HEK293 (cell line): ENCODE results near the gene PDGFA.

Source experiments
- CTCF ChIA-PET: fragments of 350-600 bp; formaldehyde crosslinking; extraction: SDS; loops from one replicate; lab custom pipeline; 2021; ENCODE audit warnings: antibody characterized with exemption; lab: Yijun Ruan, JAX
- POLR2A ChIA-PET: fragments of 300-600 bp; formaldehyde crosslinking; extraction: SDS; loops from one replicate; lab custom pipeline; 2020; ENCODE audit warnings: antibody characterized with exemption, inconsistent platforms; lab: Yijun Ruan, JAX
- H3K27ac ChIP-seq: fragments of 200-500 bp; sonication (Bioruptor generic); 2 replicates; pipeline ENCODE4 v1.5.1; 2014; ENCODE audit warnings: low read depth, low read length, control low read depth, inconsistent platforms; ENCODE audit errors: extremely low read depth
- H3K36me3 ChIP-seq, 2 experiments: fragments of 200-500 bp in 1 of 2; sonication (Bioruptor generic) in 1 of 2; 1 replicate in 1 of 2; 2 replicates in 1 of 2; pipeline ENCODE4 v1.5.1; 2014 to 2017; ENCODE audit warnings: inconsistent platforms in 2 of 2, low read length in 2 of 2; ENCODE audit not compliant: control insufficient read depth in 2 of 2, insufficient read depth in 1 of 2
- H3K4me1 ChIP-seq: fragments of 200-500 bp; sonication (Bioruptor generic); 2 replicates; pipeline ENCODE4 v1.5.1; 2014; ENCODE audit warnings: mild to moderate bottlenecking, low read length, inconsistent platforms; ENCODE audit not compliant: control insufficient read depth, insufficient read depth
- H3K4me3 ChIP-seq: 2 replicates; pipeline ENCODE4 v1.5.1; 2011; ENCODE audit warnings: low read depth, mild to moderate bottlenecking, control low read depth, low read length, moderate library complexity
- H3K9me3 ChIP-seq: fragments of 200-500 bp; sonication (Bioruptor generic); 2 replicates; pipeline ENCODE4 v1.5.1; 2014; ENCODE audit warnings: low read depth, low read length, inconsistent platforms; ENCODE audit not compliant: control insufficient read depth, insufficient read depth
- MYNN ChIP-seq: fragments of 450-650 bp; formaldehyde crosslinking; IDR thresholded peaks from 2 replicates; pipeline ENCODE4 v1.5.1; 2016; ENCODE audit warnings: missing biosample characterization, missing genetic modification characterization, borderline replicate concordance
- SALL2 ChIP-seq: fragments of 450-650 bp; formaldehyde crosslinking; IDR thresholded peaks from 2 replicates; pipeline ENCODE4 v1.5.0; 2017; ENCODE audit warnings: missing biosample characterization, mild to moderate bottlenecking, missing genetic modification characterization, borderline replicate concordance
- ZBTB10 ChIP-seq: fragments of 450-650 bp; formaldehyde crosslinking; IDR thresholded peaks from 2 replicates; pipeline ENCODE4 v1.5.1; 2016; ENCODE audit warnings: missing biosample characterization, missing genetic modification characterization
- ZNF138 ChIP-seq: fragments of 450-650 bp; formaldehyde crosslinking; IDR thresholded peaks from 2 replicates; pipeline ENCODE4 v1.5.1; 2016; ENCODE audit warnings: missing biosample characterization, missing genetic modification characterization, borderline replicate concordance
- ZNF214 ChIP-seq: fragments of 450-650 bp; formaldehyde crosslinking; IDR thresholded peaks from 2 replicates; pipeline ENCODE4 v1.5.1; 2017; ENCODE audit warnings: missing biosample characterization, mild to moderate bottlenecking, missing genetic modification characterization, borderline replicate concordance
- ZNF473 ChIP-seq: fragments of 450-650 bp; formaldehyde crosslinking; IDR thresholded peaks from 2 replicates; pipeline ENCODE4 v1.5.1; 2017; ENCODE audit warnings: missing biosample characterization, missing genetic modification characterization
- ZNF514 ChIP-seq: fragments of 450-650 bp; formaldehyde crosslinking; IDR thresholded peaks from 2 replicates; pipeline ENCODE4 v1.5.1; 2016; ENCODE audit warnings: missing biosample characterization, missing genetic modification characterization
- ZNF548 ChIP-seq: fragments of 450-650 bp; formaldehyde crosslinking; IDR thresholded peaks from 2 replicates; pipeline ENCODE4 v1.5.1; 2016; ENCODE audit warnings: missing biosample characterization, missing genetic modification characterization
- ZNF549 ChIP-seq: fragments of 450-650 bp; IDR thresholded peaks from 2 replicates; pipeline ENCODE4 v1.5.1; 2018; ENCODE audit warnings: missing biosample characterization, missing genetic modification characterization, mild to moderate bottlenecking, inconsistent platforms, moderate library complexity
- ZNF596 ChIP-seq: fragments of 450-650 bp; IDR thresholded peaks from 2 replicates; pipeline ENCODE4 v1.5.0; 2018; ENCODE audit warnings: missing biosample characterization, mild to moderate bottlenecking, missing genetic modification characterization, moderate library complexity
- ZNF626 ChIP-seq: fragments of 450-650 bp; sonication (Bioruptor Pico); formaldehyde crosslinking; IDR thresholded peaks from 2 replicates; pipeline ENCODE4 v1.5.1; 2018; ENCODE audit warnings: missing biosample characterization, missing genetic modification characterization, inconsistent platforms
- ZNF639 ChIP-seq: fragments of 450-650 bp; formaldehyde crosslinking; IDR thresholded peaks from 2 replicates; pipeline ENCODE4 v1.5.1; 2016; ENCODE audit warnings: missing biosample characterization, missing genetic modification characterization
- ZNF777 ChIP-seq: fragments of 450-650 bp; formaldehyde crosslinking; IDR thresholded peaks from 2 replicates; pipeline ENCODE4 v1.5.1; 2017; ENCODE audit warnings: missing biosample characterization, missing genetic modification characterization, borderline replicate concordance
- ZNF837 ChIP-seq: fragments of 450-650 bp; formaldehyde crosslinking; IDR thresholded peaks from 2 replicates; pipeline ENCODE4 v1.5.1; 2016; ENCODE audit warnings: missing biosample characterization, missing genetic modification characterization
- TF ChIP-seq, protein P1 (sequence below): fragments of 450-650 bp; formaldehyde crosslinking; IDR thresholded peaks from 2 replicates; pipeline ENCODE4 v1.5.1; 2016; ENCODE audit warnings: missing biosample characterization, missing genetic modification characterization

The PDGFA gene

GRCh38 chr7:471866-472639, 47.6 kb downstream of the PDGFA start (continued):
- TF ChIP-seq ZNF596 (tag by site-specific recombination), result no peak
- no peak for TF ChIP-seq ZNF639
- no peak for TF ChIP-seq ZNF473 (tag by site-specific recombination)
- no peak for TF ChIP-seq ZNF549 (tag by site-specific recombination)
- no peak for TF ChIP-seq ZNF514 (tag by site-specific recombination)
- no peak for TF ChIP-seq ZNF138 (tag by site-specific recombination)
- TF ChIP-seq, all 188 proteins: peak for 22

GRCh38 chr7:471191-471865, 48.3 kb downstream of the PDGFA start:
- ChIA-PET CTCF (no interaction called here), POLR2A (interaction anchor here (1.1 kb wide), 1 partner anchor 9 kb away, joined by 3 read pairs; no protein-coding TSS in a partner anchor)
- Histone ChIP-seq H3K4me1 (no peaks in the 10 kb centered on the region), H3K27ac (peak overlapping the region; percentile 47; the same call in 1 of the 2 replicates), H3K4me3 (no peak overlapping the region), H3K9me3 (no peaks in the 10 kb centered on the region), H3K36me3 (no peaks in the 10 kb centered on the region)
- peak; percentile 91; the same call in 1 of the 2 replicates for TF ChIP-seq ZNF214
- TF ChIP-seq ZNF626 (tag by site-specific recombination), result no peak
- TF ChIP-seq ZBTB10 (tag by site-specific recombination), result 0 out of 2 replicates have a peak, but pooled peaks have one; percentile 27
- TF ChIP-seq ZNF548 (tag by site-specific recombination), result no peak

- ChIA-PET CTCF (no interaction called here), POLR2A (no interaction called here)
- H3K27ac ChIP-seq, result no peak overlapping the region
- no peaks in the 10 kb centered on the region for H3K4me1 ChIP-seq
- H3K36me3 ChIP-seq, result no peaks in the 10 kb centered on the region
- no peaks in the 10 kb centered on the region for H3K9me3 ChIP-seq
- no peak overlapping the region for H3K4me3 ChIP-seq
- TF ChIP-seq SALL2 (tag by site-specific recombination) (no peak), MYNN (tag by site-specific recombination) (no peak), ZNF777 (tag by site-specific recombination) (no peak), ZNF837 (tag by site-specific recombination) (no peak)
- TF ChIP-seq, protein P1, sequence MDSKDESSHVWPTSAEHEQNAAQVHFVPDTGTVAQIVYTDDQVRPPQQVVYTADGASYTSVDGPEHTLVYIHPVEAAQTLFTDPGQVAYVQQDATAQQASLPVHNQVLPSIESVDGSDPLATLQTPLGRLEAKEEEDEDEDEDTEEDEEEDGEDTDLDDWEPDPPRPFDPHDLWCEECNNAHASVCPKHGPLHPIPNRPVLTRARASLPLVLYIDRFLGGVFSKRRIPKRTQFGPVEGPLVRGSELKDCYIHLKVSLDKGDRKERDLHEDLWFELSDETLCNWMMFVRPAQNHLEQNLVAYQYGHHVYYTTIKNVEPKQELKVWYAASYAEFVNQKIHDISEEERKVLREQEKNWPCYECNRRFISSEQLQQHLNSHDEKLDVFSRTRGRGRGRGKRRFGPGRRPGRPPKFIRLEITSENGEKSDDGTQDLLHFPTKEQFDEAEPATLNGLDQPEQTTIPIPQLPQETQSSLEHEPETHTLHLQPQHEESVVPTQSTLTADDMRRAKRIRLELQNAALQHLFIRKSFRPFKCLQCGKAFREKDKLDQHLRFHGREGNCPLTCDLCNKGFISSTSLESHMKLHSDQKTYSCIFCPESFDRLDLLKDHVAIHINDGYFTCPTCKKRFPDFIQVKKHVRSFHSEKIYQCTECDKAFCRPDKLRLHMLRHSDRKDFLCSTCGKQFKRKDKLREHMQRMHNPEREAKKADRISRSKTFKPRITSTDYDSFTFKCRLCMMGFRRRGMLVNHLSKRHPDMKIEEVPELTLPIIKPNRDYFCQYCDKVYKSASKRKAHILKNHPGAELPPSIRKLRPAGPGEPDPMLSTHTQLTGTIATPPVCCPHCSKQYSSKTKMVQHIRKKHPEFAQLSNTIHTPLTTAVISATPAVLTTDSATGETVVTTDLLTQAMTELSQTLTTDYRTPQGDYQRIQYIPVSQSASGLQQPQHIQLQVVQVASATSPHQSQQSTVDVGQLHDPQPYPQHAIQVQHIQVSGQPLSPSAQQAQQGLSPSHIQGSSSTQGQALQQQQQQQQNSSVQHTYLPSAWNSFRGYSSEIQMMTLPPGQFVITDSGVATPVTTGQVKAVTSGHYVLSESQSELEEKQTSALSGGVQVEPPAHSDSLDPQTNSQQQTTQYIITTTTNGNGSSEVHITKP (tag by site-specific recombination), result no peak
Measured at GRCh38 chr7:469563-469961, 50.1 kb downstream of the PDGFA start.
